NB4 (cell line): Measurements from ENCODE around the gene ARHGAP4.

Experiments
- DNase-seq: peaks from one replicate; pipeline ENCODE4 v3.0.0; 2010; ENCODE audit warnings: low read depth
- H3K4me3 ChIP-seq: one replicate; pipeline ENCODE4 v1.5.1; 2011; ENCODE audit warnings: mild to moderate bottlenecking, low read depth, low read length, moderate library complexity
- CTCF ChIP-seq: IDR thresholded peaks from one replicate; pipeline ENCODE4 v1.5.1; 2012; ENCODE audit warnings: low read depth, low read length
- MAX ChIP-seq: IDR thresholded peaks from 2 replicates; pipeline ENCODE4 v1.6.1; 2011; ENCODE audit warnings: low read depth, low read length
- MYC ChIP-seq: IDR thresholded peaks from 2 replicates; pipeline ENCODE4 v1.6.1; 2011; ENCODE audit warnings: low read depth, low read length
- POLR2A ChIP-seq: IDR thresholded peaks from 2 replicates; pipeline ENCODE4 v1.6.1; 2011; ENCODE audit warnings: mild to moderate bottlenecking; ENCODE audit not compliant: insufficient read length; ENCODE audit errors: extremely low read depth

The ARHGAP4 gene

GRCh38 chrX:153921511-153922446 lies 4.3 kb downstream of the ARHGAP4 start:
- no peak overlapping the region for H3K4me3 ChIP-seq
- no peak for DNase-seq
- TF ChIP-seq POLR2A (no peak), MYC (no peak), MAX (no peak), CTCF (no peak)

GRCh38 chrX:153921070-153921469 lies 5.0 kb downstream of the ARHGAP4 start:
- H3K4me3 ChIP-seq, result no peak overlapping the region

GRCh38 chrX:153920546-153920945 lies 5.5 kb downstream of the ARHGAP4 start:
- DNase-seq, result no peak
- H3K4me3 ChIP-seq, result no peak overlapping the region
- TF ChIP-seq CTCF (no peak), MAX (no peak), MYC (no peak), POLR2A (no peak)

More at GRCh38 chrX:153921070-153921469, 5.0 kb downstream of the ARHGAP4 start:
- TF ChIP-seq POLR2A (no peak), CTCF (no peak), MAX (no peak), MYC (no peak)
- DNase-seq, result no peak

GRCh38 chrX:153919281-153919680 lies 6.8 kb downstream of the ARHGAP4 start:
- no peak for DNase-seq
- TF ChIP-seq CTCF (no peak), MAX (no peak), MYC (no peak), POLR2A (no peak)
- no peak overlapping the region for H3K4me3 ChIP-seq

GRCh38 chrX:153917869-153918268 lies 8.2 kb downstream of the ARHGAP4 start:
- TF ChIP-seq POLR2A (no peak), MYC (no peak), CTCF (no peak), MAX (no peak)
- H3K4me3 ChIP-seq, result no peak overlapping the region
- DNase-seq, result no peak
